Midbrain (tissue), 1 donor: ENCODE measurements around the gene ZNF677.
A peak's percentile ranks its signal among the peaks of the same experiment; 100 is the strongest.
"Not testable (repeated sequence)": the region's sequence is repeated elsewhere in the genome, so short reads cannot be mapped to it uniquely, and the experiment has no call there.

Experiments used
- DNase-seq: peaks from one replicate; lab custom pipeline; 2025; lab: John Stamatoyannopoulos, UW

Gene ZNF677

GRCh38 chr19:53254411-53255341 is at the start of gene ZNF677:
Gene ZNF677 (minus strand): TSS chr19:53254873. CDS start chr19:53251550, 3,323 bp downstream.
- DNase-seq, result peak; percentile 94

- not testable (repeated sequence) for DNase-seq
Observed at GRCh38 chr19:53301341-53301740, 46.7 kb upstream of the ZNF677 start.

- DNase-seq, result no peak
Observed at GRCh38 chr19:53294786-53295441, 40.2 kb upstream of the ZNF677 start.

- no peak for DNase-seq
Observed at GRCh38 chr19:53290758-53291549, 36.3 kb upstream of the ZNF677 start.

GRCh38 chr19:53285087-53285486 is 30.4 kb upstream of the ZNF677 start:
- no peak for DNase-seq

- DNase-seq, result not testable (repeated sequence)
Observed at GRCh38 chr19:53281947-53282346, 27.3 kb upstream of the ZNF677 start.

- DNase-seq, result no peak
Observed at GRCh38 chr19:53275480-53275879, 20.8 kb upstream of the ZNF677 start.

GRCh38 chr19:53272044-53272443 is 17.4 kb upstream of the ZNF677 start:
- DNase-seq, result no peak

GRCh38 chr19:53269861-53270260 is 15.2 kb upstream of the ZNF677 start:
- not testable (repeated sequence) for DNase-seq

- DNase-seq, result not testable (repeated sequence)
Observed at GRCh38 chr19:53267623-53268022, 12.9 kb upstream of the ZNF677 start, which contains the start of gene VN1R4. Gene VN1R4 (minus strand): TSS chr19:53267723. CDS start chr19:53267665, 58 bp downstream.

- DNase-seq, result not testable (repeated sequence)
Observed at GRCh38 chr19:53257715-53258342, 3.2 kb upstream of the ZNF677 start, which contains the start of gene VN1R2. Gene VN1R2 (plus strand): TSS chr19:53258292. CDS start chr19:53258376, 84 bp downstream.

- DNase-seq, result no peak
Observed at GRCh38 chr19:53246498-53246897, 8.2 kb downstream of the ZNF677 start.

GRCh38 chr19:53237114-53237777 is 17.4 kb downstream of the ZNF677 start:
- DNase-seq, result no peak

GRCh38 chr19:53224606-53225005 is 30.1 kb downstream of the ZNF677 start:
- no peak for DNase-seq

- not testable (repeated sequence) for DNase-seq
Observed at GRCh38 chr19:53222716-53223115, 32.0 kb downstream of the ZNF677 start.

GRCh38 chr19:53212703-53213320 is 41.9 kb downstream of the ZNF677 start:
- DNase-seq, result no peak

GRCh38 chr19:53211554-53211953 is 43.1 kb downstream of the ZNF677 start:
- DNase-seq, result not testable (repeated sequence)

GRCh38 chr19:53196777-53197396 is 57.8 kb downstream of the ZNF677 start:
- peak; percentile 96 for DNase-seq

- DNase-seq, result peak; percentile 82
Observed at GRCh38 chr19:53195265-53195903, 59.3 kb downstream of the ZNF677 start.
